ENCODE results near the gene CAPN15.

The CAPN15 gene

GRCh38 chr16:575354-576196 lies 48.1 kb downstream of the CAPN15 start:
- no peak for DNase-seq (ENCODE audit: low read depth in 1 of 2, low spot score in 1 of 2)

- no peak for DNase-seq (ENCODE audit: low read depth in 1 of 2, low spot score in 1 of 2)
These were observed 48.8 kb downstream of the CAPN15 start for GRCh38 chr16:576197-576822.

DNA sequence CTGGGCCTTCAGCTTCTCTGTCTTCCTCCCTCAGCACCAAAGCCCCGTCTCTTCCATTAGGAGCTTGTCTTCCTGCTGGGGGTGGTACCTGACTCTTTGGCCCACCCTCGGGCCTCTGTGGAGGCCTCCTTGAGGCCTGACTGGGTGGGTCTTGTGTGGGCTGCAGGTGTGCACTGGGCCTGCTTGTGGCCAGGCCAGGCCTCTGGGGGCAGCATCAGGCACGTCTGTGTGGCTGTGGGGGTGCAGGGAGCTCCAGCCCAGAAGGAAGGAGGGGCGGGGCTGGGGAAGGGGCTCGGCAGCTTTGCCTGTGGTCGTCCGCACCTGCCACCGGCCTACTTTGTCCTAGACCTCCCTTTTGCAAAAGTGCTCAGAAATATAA lies 49.3 kb downstream of the CAPN15 start:
- DNase-seq (ENCODE audit: low read depth in 1 of 2, low spot score in 1 of 2), result no peak

DNA sequence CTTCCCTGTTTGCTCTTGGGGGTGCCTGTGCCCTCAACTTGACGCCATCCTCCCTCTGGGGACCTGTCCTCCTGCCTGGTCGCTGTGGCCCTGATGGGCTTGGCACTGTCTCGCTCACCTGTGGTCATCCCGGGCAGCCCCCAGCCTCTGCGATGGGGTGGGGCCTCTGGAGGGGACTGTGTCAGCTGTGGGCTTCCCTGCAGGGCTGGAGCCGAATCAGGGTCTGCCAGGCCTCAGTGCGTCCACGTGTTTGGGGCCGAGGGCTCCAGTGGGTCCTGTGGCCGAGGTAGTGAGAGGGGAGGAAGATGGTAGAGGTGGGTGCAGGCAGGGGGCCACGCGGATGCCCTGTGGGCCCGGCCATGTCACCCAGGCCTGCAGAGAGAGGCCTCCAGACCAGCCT lies 50.3 kb downstream of the CAPN15 start:
- no peak for DNase-seq (ENCODE audit: low read depth in 1 of 2, low spot score in 1 of 2)

- DNase-seq (ENCODE audit: low read depth in 1 of 2, low spot score in 1 of 2), result no peak
These were observed 50.8 kb downstream of the CAPN15 start for GRCh38 chr16:578232-578869.

- DNase-seq (ENCODE audit: low read depth in 1 of 2, low spot score in 1 of 2), result peak; percentile 44 to 45
These were observed 51.4 kb downstream of the CAPN15 start for GRCh38 chr16:578870-579405.

GRCh38 chr16:580141-580945 lies 52.8 kb downstream of the CAPN15 start:
- DNase-seq (ENCODE audit: low read depth in 1 of 2, low spot score in 1 of 2), result no peak

DNA sequence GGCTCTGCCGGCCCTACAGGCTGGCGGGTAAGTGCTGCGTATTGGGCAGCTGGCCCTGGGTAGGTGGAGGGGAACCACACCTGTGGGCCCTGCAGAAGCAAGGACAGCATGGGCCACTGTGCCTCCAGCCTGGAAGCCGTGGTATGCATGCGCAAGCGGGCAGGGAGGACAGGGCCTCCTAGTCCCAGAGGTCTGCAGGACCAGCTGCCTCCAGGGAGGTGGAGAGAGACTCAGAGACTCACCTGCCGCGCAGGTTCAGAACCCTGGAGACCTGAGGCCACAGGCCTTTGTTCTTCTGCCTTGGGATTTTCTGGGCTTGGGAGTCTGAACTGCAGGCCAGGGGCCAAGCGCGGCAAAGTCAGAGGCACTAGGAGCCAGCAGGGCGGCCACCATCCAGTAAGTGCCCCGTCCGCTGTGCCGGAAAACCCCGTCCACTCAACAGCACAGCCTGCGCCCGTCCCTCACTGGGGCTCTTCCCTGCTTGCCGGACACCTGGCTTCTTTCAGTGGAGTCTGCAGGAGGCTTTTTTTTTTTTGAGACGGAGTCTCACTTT lies 53.5 kb downstream of the CAPN15 start:
- no peak for DNase-seq (ENCODE audit: low read depth in 1 of 2, low spot score in 1 of 2)

GRCh38 chr16:582218-582613 lies 54.7 kb downstream of the CAPN15 start:
- no peak for DNase-seq (ENCODE audit: low read depth in 1 of 2, low spot score in 1 of 2)

- DNase-seq (ENCODE audit: low read depth in 1 of 2, low spot score in 1 of 2), result no peak
These were observed 55.3 kb downstream of the CAPN15 start for GRCh38 chr16:582614-583331.

DNA sequence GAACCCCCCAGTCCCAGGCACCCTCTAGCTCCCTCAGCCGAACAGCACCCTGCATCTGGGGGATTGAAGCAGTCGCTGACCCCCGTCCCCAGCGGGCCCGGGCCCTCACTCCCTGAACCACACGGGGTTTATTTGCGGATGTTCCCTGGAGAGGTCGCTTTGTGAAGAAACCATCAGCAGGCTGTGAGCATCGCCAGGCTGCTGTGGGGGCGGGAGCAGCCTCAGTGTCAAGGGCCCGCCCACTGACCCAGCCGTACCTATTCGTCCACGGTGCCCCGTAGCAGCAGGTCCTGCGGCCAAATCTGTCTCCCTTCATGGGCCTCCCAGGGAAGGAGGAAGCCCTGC lies 55.9 kb downstream of the CAPN15 start:
- DNase-seq (ENCODE audit: low read depth in 1 of 2, low spot score in 1 of 2), result no peak

DNA sequence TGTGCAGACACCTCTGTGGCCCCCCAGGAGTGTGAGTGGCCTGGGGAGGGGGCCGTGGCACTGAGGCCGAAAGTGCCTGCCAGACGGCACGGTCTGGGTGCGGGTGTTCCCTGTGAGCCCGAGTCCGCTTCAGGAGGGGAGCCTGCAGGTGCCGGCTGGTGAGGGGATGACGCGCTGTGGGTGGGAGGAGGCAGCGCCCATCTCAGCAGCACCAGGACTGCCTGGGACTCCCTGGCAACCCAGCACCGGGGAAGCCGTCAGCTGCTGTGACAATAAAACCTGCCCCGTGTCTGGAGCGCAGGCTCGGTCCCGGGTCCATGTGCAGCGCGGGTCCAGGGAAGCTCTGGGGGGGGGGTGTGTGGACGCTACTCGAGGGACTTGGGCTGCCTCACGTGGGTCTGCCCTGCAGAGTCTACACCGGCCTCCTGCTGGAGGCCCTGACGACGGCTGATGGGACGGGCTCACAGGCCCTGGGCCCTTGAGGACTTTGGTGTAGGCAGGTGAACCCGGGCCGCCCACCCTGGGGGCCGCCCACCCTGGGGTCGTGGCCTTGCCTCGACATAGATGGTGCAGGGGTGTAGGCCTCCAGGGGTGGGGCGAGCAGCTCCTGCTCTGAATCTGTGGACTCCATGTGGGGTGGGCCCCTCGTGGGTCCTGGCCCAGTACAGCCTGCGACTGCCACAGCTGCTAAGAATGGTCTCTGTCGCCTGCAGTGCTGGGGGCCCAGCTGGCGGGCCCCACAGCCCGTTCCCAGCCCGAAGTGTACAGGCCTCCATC lies 56.5 kb downstream of the CAPN15 start:
- DNase-seq (ENCODE audit: low read depth in 1 of 2, low spot score in 1 of 2), result no peak

DNA sequence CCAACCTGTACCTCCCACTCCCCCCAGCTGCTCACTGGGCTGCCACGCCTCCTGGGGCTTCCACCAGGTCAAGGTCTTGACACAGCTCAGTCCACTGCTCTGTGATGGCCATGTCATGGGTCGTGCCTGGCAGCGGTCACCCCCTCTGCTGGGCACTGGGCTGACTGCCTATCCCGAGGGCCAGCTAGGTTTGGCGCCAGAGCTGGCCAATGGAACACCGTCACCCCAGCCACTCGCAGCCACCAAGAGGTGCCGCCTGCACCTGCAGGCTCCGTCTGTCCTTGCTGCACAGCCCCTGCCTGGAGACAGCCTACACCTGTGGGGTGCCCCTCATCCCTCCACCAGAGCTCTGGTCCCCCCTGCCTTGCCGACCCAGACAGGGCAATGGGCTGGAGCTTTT lies 57.8 kb downstream of the CAPN15 start:
- DNase-seq (ENCODE audit: low read depth in 1 of 2, low spot score in 1 of 2), result no peak

DNA sequence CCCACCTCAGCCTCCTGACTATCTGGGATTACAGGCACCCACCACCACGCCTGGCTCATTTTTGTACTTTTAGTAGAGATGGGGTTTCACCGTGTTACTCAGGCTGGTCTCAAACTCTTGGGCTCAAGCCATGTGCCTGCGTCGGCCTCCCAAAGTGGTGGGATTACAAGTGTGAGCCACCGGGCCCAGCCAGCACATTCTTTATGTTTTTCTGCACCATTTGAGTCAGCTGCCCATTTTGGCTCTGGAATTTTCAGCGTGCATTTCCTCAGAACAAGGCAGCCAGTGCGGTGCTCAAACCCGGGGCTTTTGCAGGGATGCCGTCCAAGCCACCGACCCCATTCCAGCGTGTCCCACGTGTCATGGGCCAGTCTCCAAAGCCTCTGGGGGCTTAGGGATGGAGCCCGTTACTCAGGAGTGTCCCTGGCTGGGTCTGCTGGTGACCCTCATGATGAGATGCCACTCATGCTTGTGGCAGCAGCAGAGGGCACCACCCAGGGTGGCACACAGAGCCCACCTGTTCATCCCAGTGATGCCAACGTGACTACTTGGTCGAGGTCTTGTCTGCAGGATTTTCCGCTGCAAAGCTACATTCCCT lies 58.6 kb downstream of the CAPN15 start:
- no peak for DNase-seq (ENCODE audit: low read depth in 1 of 2, low spot score in 1 of 2)

DNA sequence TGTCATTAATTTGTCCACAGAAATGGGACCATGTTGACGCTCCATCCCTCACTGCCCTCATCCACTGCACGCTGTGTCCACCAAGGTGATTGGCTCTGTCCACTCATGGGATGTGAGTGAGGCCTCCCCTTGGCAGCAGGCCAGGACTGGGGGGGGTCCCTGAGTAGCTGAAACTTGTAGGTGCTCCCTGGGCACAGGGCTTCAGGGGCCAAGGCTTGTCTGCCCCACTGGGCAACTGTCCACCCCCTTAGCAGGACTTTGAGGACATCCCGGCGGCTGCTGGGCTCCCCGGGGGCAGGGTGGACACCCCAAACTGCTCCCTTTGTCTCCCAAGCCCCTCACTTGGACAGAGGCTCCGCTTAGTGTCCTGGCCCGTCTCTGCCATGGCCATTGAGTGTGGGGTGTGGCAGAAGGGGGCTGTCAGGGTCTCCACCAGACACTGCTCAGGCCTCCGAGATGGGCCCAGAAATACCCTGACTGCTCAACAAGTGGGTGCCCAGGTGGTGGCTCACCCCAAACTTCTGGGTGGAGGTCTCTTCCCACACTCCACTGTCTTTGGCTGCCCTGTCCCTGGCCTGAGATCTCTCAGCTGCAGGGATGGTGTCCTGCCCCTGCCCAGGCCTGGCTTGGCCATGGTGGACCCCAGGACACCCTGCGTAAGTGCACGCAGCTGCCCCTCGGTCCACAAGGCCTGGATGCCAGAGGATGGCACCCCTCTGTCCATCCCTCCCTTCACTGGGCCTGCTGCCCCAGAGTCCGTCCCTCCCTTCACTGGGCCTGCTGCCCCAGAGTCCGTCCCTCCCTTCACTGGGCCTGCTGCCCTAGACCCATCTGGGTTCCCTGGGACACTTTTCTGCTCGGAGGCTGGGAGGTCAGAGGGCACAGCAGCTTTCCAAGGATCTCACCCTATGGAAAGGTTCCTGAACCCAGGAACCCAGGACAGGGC lies 59.4 kb downstream of the CAPN15 start:
- DNase-seq (ENCODE audit: low read depth in 1 of 2, low spot score in 1 of 2), result no peak

GRCh38 chr16:588639-588888 lies 61.1 kb downstream of the CAPN15 start:
- peak in 1 of 2 donors; percentile 26 for DNase-seq (ENCODE audit: low read depth in 1 of 2, low spot score in 1 of 2)

GRCh38 chr16:588889-589657 lies 61.6 kb downstream of the CAPN15 start:
- DNase-seq (ENCODE audit: low read depth in 1 of 2, low spot score in 1 of 2), result peak; percentile 98
